GM12878 (cell line): ENCODE measurements around the gene MAGI2. TPM values are rescaled to one million over a fixed set of nuclear protein-coding genes. Genes with fewer than 3 reads are reported as not detected.

ENCODE experiments used
- ATAC-seq: fragments of 200-7000 bp; cut with Tn5 transposase; 3 replicates; pipeline ENCODE4 v1.9.1; 2020; ENCODE audit warnings: mild to moderate bottlenecking, moderate library complexity
- BruUV-seq: library from RNA; stranded (reverse); fragments of 400-500 nt; replicated peaks from 2 replicates; lab custom pipeline; 2021; lab: Mats Ljungman, UMichigan
- CTCF ChIA-PET: fragments of 300-600 bp; sonication (Branson Sonifier 250); formaldehyde crosslinking; extraction: SDS; loops from one replicate; lab custom pipeline; 2021; ENCODE audit warnings: inconsistent platforms; lab: Yijun Ruan, JAX
- POLR2A ChIA-PET: fragments of 350-600 bp; formaldehyde crosslinking; extraction: SDS; loops from one replicate; lab custom pipeline; 2021; ENCODE audit warnings: inconsistent platforms; lab: Charles Lee
- RAD21 ChIA-PET: fragments of 300-600 bp; sonication (Branson Sonifier 250); formaldehyde crosslinking; loops from one replicate; lab custom pipeline; 2023; ENCODE audit warnings: antibody characterized with exemption; ENCODE audit not compliant: unreplicated experiment; lab: Charles Lee
- SMC1A ChIA-PET: fragments of 300-600 bp; sonication (Branson Sonifier 250); formaldehyde crosslinking; loops from one replicate; lab custom pipeline; 2023; ENCODE audit not compliant: unreplicated experiment, uncharacterized antibody; lab: Charles Lee
- DNase-seq: peaks from one replicate; pipeline ENCODE4 v3.0.0-alpha.2; 2011; ENCODE audit warnings: low read depth, low spot score
- FAIRE-seq: peaks from 3 replicates; lab custom pipeline; 2011; peaks lifted over from hg19 to GRCh38; lab: Jason Lieb, UNC
- H2AFZ ChIP-seq: 2 replicates; pipeline ENCODE4 v1.6.0; 2011; ENCODE audit warnings: low read depth, low read length, control low read depth; ENCODE audit not compliant: control insufficient read depth
- H3K27ac ChIP-seq: 2 replicates; pipeline ENCODE4 v1.5.1; 2011; ENCODE audit warnings: control low read depth; ENCODE audit not compliant: control insufficient read depth, insufficient read depth
- H3K27me3 ChIP-seq, 2 experiments: replicated peaks in 1 of 2; 2 replicates each; pipeline versions ENCODE4 v1.6.0 to v1.6.1; 2011; ENCODE audit warnings: low read length in 1 of 2; ENCODE audit not compliant: control insufficient read depth in 2 of 2, insufficient read depth in 2 of 2
- H3K36me3 ChIP-seq, 2 experiments: 2 replicates each; pipeline ENCODE4 v1.5.1; 2011; ENCODE audit warnings: low read length in 1 of 2; ENCODE audit not compliant: control insufficient read depth in 2 of 2, insufficient read depth in 2 of 2
- H3K4me1 ChIP-seq: 2 replicates; pipeline ENCODE4 v1.6.1; 2011; ENCODE audit warnings: mild to moderate bottlenecking, low read length, moderate library complexity, mixed read lengths; ENCODE audit not compliant: control insufficient read depth, insufficient read depth
- H3K4me2 ChIP-seq: 2 replicates; pipeline ENCODE4 v1.6.0; 2011; ENCODE audit warnings: control low read depth; ENCODE audit not compliant: control insufficient read depth, insufficient read depth
- H3K4me3 ChIP-seq: fragments of 200-600 bp; sonication (generic); 2 replicates; pipeline ENCODE4 v1.5.1; 2016
- H3K79me2 ChIP-seq: 2 replicates; pipeline ENCODE4 v1.6.0; 2011; ENCODE audit warnings: low read length; ENCODE audit not compliant: control insufficient read depth, insufficient read depth
- H3K9ac ChIP-seq: 2 replicates; pipeline ENCODE4 v1.8.0; 2011; ENCODE audit warnings: low read length, control low read depth, mixed read lengths; ENCODE audit not compliant: control insufficient read depth, insufficient read depth
- H3K9me3 ChIP-seq: replicated peaks from 3 replicates; pipeline ENCODE4 v1.5.1; 2011; ENCODE audit warnings: mild to moderate bottlenecking, low read length; ENCODE audit not compliant: control insufficient read depth, insufficient read depth
- H4K20me1 ChIP-seq: 2 replicates; pipeline ENCODE4 v1.6.0; 2011; ENCODE audit not compliant: control insufficient read depth, insufficient read depth
- CHD1 ChIP-seq: IDR thresholded peaks from 2 replicates; pipeline ENCODE4 v1.6.1; 2012; ENCODE audit warnings: low read depth, low read length, improper control_type of control experiment
- CHD4 ChIP-seq: fragments of 200-600 bp; sonication (generic); IDR thresholded peaks from 2 replicates; pipeline ENCODE4 v1.6.1; 2016; ENCODE audit warnings: mild to moderate bottlenecking
- CREB1 ChIP-seq: IDR thresholded peaks from 2 replicates; pipeline ENCODE4 v1.6.1; 2012; ENCODE audit warnings: low read depth, mild to moderate bottlenecking, inconsistent platforms
- GABPA ChIP-seq: IDR thresholded peaks from 2 replicates; pipeline ENCODE4 v1.6.1; 2014; ENCODE audit warnings: antibody characterized with exemption, low read depth, mild to moderate bottlenecking, inconsistent platforms
- HDGF ChIP-seq: fragments of 450-650 bp; IDR thresholded peaks from 2 replicates; pipeline ENCODE4 v1.6.1; 2016; ENCODE audit warnings: antibody characterized with exemption
- IRF4 ChIP-seq: IDR thresholded peaks from 2 replicates; pipeline ENCODE4 v1.6.1; 2011; ENCODE audit warnings: low read depth, low read length
- JUND ChIP-seq: IDR thresholded peaks from 2 replicates; pipeline ENCODE4 v1.6.1; 2012; ENCODE audit warnings: low read depth, mild to moderate bottlenecking, low read length, improper control_type of control experiment, moderate library complexity
- MXI1 ChIP-seq: fragments of 150-350 bp; IDR thresholded peaks from 2 replicates; pipeline ENCODE4 v1.6.1; 2011; ENCODE audit warnings: low read depth, mild to moderate bottlenecking, inconsistent platforms, low read length, improper control_type of control experiment
- NFYB ChIP-seq: IDR thresholded peaks from 2 replicates; pipeline ENCODE4 v1.6.1; 2011; ENCODE audit warnings: low read depth, mild to moderate bottlenecking, low read length, improper control_type of control experiment, moderate library complexity; ENCODE audit not compliant: insufficient read depth
- RELA ChIP-seq: fragments of 450-650 bp; IDR thresholded peaks from 2 replicates; pipeline ENCODE4 v1.8.0; 2014; ENCODE audit warnings: borderline replicate concordance; ENCODE audit not compliant: partially characterized antibody
- SMC3 ChIP-seq: IDR thresholded peaks from 2 replicates; pipeline ENCODE4 v1.6.1; 2011; ENCODE audit warnings: low read length, improper control_type of control experiment, borderline replicate concordance
- SUZ12 ChIP-seq: fragments of 200-600 bp; sonication (generic); IDR thresholded peaks from one replicate; pipeline ENCODE4 v1.6.1; 2018; ENCODE audit warnings: antibody characterized with exemption, mild to moderate bottlenecking; ENCODE audit not compliant: unreplicated experiment
- ZNF384 ChIP-seq: IDR thresholded peaks from 2 replicates; pipeline ENCODE4 v1.6.1; 2012; ENCODE audit warnings: low read depth, mild to moderate bottlenecking, low read length, improper control_type of control experiment, borderline replicate concordance
- WGBS: methylation state at CpG from one replicate; pipeline ENCODE4 v1.1.6; 2016; ENCODE audit warnings: low lambda C conversion rate; ENCODE audit not compliant: insufficient replicate concordance, insufficient coverage; ENCODE audit errors: missing lambda C conversion rate; 5-methylcytosine and 5-hydroxymethylcytosine counted together
- in situ Hi-C: fragments of 300-500 bp; cut with MboI; formaldehyde crosslinking; loops from 9 replicates; pipeline ENCODE4 v1.14.3; 2018; ENCODE audit warnings: mixed read lengths
- intact Hi-C: fragments of 100-400 bp; cut with micrococcal nuclease; formaldehyde crosslinking; loops from one replicate; pipeline ENCODE4 v1.14.2; 2022; ENCODE audit not compliant: unreplicated experiment
- polyA plus RNA-seq, 11 experiments: library from polyadenylated mRNA; depleted of rRNA in 4 of 11; unstranded in 6 of 11; stranded (reverse) in 5 of 11; fragments of >200 nt; fragmentation: Nextera tagmentation in 4 of 11; fragmentation: Illumina TruSeq in 1 of 11; extraction: Ambion mirVana in 4 of 11; extraction: Trizol in 1 of 11; gene quantifications; 1 replicate in 1 of 11; 2 replicates in 10 of 11; pipeline versions ENCODE4 v1.2.1 to v1.2.3, GENCODE V29; 2011 to 2016; ENCODE audit warnings: inconsistent platforms in 2 of 11, missing spikeins in 2 of 11, low read depth in 1 of 11
- total RNA-seq, 4 experiments: library from RNA; depleted of rRNA in 3 of 4; stranded (reverse); fragments of >200 nt in 3 of 4; fragmentation: Illumina TruSeq in 1 of 4; extraction: Trizol in 1 of 4; gene quantifications; 2 replicates each; pipeline versions ENCODE4 v1.2.1 to v1.2.3, GENCODE V29; 2013 to 2021
- TF ChIP-seq, protein P1 (sequence below): IDR thresholded peaks from 2 replicates; pipeline ENCODE4 v1.6.1; 2011; ENCODE audit warnings: borderline replicate concordance, low read depth, mild to moderate bottlenecking, moderate library complexity, low read length; ENCODE audit not compliant: insufficient read depth, poor library complexity, severe bottlenecking
- TF ChIP-seq, protein P2 (sequence below): fragments of 450-650 bp; formaldehyde crosslinking; IDR thresholded peaks from 2 replicates; pipeline ENCODE4 v1.4.0; 2020; ENCODE audit warnings: mild to moderate bottlenecking, moderate library complexity
- TF ChIP-seq, protein P3 (sequence below): fragments of 150-350 bp; IDR thresholded peaks from 2 replicates; pipeline ENCODE4 v1.6.1; 2016; ENCODE audit warnings: low read depth, low read length

Gene MAGI2
- total and polyA plus RNA-seq, 10 of the 15 experiments (the other 5 are each of a cell fraction or from before 2014, with no cell fraction given): 0.01 to 0.31 (median 0.05) TPM; not detected in 2

DNA sequence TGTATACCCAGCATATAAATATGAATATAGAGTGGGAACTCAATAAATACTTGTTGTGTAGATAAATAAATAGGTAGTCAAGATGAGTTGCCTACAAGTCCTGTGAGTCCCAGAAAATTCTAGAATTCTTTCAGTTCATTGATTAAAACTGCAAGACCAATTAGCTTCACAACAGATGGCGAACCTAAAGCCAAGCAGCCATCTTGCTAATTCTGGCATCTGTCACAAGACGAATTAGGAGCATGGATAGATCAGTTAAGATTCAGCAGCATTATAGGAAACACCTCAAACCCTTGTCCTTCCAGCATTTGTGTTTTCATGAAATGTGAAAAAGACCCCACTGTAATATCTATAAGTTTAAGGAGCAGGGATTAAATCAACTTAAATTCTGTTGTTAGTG is 552.7 kb downstream of the MAGI2 start (continued):
- TF ChIP-seq, protein P1, sequence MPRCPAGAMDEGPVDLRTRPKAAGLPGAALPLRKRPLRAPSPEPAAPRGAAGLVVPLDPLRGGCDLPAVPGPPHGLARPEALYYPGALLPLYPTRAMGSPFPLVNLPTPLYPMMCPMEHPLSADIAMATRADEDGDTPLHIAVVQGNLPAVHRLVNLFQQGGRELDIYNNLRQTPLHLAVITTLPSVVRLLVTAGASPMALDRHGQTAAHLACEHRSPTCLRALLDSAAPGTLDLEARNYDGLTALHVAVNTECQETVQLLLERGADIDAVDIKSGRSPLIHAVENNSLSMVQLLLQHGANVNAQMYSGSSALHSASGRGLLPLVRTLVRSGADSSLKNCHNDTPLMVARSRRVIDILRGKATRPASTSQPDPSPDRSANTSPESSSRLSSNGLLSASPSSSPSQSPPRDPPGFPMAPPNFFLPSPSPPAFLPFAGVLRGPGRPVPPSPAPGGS: no peak
- no peak for TF ChIP-seq SMC3
- TF ChIP-seq, all 136 proteins: peak for 0

DNA sequence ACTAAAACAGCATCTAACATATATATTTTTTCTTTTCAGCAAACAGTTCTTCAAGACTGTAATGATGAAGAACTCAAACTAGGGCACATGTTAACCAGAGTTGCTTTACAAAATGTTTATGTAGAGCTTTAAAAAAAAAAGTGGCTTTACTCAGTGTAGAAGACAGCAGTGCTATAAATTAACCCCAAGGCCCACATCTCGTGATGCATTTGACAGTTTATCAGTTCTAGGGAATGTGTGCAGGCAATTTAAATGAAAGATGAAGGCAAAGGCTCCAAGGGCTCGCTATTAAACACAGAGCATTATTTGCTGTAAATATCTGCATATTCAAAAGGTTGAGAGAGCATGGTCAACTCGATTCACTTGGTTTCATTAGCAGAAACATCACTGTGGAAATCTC is 558.1 kb downstream of the MAGI2 start:
- H3K79me2 ChIP-seq: no peaks in the 10 kb centered on the region
- ChIA-PET RAD21 (no interaction called here), CTCF (no interaction called here), SMC1A (no interaction called here), POLR2A (no interaction called here)
- BruUV-seq: no TSS peak
- H4K20me1 ChIP-seq: no peaks in the 10 kb centered on the region
- no peak overlapping the region for H3K9ac ChIP-seq
- intact Hi-C loops: no loop called here
- DNase-seq (no peak), ATAC-seq (no peak), FAIRE-seq (no peak)
- no peak overlapping the region for H3K4me3 ChIP-seq
- no peaks in the 10 kb centered on the region for H3K9me3 ChIP-seq
- no peaks in the 10 kb centered on the region for H3K27me3 ChIP-seq
- H3K4me2 ChIP-seq: no peak overlapping the region
- in situ Hi-C loops: no loop called here
- no peak overlapping the region for H2AFZ ChIP-seq
- H3K36me3 ChIP-seq: no peaks in the 10 kb centered on the region
- no peaks in the 10 kb centered on the region for H3K4me1 ChIP-seq
- H3K27ac ChIP-seq: no peak overlapping the region
- WGBS: 2% methylated on average over 3 of the region's 3 CpGs
- no peak for TF ChIP-seq NFYB
- TF ChIP-seq MXI1: no peak
- no peak for TF ChIP-seq ZNF384
- TF ChIP-seq, protein P2, sequence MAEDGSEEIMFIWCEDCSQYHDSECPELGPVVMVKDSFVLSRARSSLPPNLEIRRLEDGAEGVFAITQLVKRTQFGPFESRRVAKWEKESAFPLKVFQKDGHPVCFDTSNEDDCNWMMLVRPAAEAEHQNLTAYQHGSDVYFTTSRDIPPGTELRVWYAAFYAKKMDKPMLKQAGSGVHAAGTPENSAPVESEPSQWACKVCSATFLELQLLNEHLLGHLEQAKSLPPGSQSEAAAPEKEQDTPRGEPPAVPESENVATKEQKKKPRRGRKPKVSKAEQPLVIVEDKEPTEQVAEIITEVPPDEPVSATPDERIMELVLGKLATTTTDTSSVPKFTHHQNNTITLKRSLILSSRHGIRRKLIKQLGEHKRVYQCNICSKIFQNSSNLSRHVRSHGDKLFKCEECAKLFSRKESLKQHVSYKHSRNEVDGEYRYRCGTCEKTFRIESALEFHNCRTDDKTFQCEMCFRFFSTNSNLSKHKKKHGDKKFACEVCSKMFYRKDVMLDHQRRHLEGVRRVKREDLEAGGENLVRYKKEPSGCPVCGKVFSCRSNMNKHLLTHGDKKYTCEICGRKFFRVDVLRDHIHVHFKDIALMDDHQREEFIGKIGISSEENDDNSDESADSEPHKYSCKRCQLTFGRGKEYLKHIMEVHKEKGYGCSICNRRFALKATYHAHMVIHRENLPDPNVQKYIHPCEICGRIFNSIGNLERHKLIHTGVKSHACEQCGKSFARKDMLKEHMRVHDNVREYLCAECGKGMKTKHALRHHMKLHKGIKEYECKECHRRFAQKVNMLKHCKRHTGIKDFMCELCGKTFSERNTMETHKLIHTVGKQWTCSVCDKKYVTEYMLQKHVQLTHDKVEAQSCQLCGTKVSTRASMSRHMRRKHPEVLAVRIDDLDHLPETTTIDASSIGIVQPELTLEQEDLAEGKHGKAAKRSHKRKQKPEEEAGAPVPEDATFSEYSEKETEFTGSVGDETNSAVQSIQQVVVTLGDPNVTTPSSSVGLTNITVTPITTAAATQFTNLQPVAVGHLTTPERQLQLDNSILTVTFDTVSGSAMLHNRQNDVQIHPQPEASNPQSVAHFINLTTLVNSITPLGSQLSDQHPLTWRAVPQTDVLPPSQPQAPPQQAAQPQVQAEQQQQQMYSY: no peak
- TF ChIP-seq, protein P3, sequence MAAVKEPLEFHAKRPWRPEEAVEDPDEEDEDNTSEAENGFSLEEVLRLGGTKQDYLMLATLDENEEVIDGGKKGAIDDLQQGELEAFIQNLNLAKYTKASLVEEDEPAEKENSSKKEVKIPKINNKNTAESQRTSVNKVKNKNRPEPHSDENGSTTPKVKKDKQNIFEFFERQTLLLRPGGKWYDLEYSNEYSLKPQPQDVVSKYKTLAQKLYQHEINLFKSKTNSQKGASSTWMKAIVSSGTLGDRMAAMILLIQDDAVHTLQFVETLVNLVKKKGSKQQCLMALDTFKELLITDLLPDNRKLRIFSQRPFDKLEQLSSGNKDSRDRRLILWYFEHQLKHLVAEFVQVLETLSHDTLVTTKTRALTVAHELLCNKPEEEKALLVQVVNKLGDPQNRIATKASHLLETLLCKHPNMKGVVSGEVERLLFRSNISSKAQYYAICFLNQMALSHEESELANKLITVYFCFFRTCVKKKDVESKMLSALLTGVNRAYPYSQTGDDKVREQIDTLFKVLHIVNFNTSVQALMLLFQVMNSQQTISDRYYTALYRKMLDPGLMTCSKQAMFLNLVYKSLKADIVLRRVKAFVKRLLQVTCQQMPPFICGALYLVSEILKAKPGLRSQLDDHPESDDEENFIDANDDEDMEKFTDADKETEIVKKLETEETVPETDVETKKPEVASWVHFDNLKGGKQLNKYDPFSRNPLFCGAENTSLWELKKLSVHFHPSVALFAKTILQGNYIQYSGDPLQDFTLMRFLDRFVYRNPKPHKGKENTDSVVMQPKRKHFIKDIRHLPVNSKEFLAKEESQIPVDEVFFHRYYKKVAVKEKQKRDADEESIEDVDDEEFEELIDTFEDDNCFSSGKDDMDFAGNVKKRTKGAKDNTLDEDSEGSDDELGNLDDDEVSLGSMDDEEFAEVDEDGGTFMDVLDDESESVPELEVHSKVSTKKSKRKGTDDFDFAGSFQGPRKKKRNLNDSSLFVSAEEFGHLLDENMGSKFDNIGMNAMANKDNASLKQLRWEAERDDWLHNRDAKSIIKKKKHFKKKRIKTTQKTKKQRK: no peak
- no peak for TF ChIP-seq CREB1
- no peak for TF ChIP-seq RELA
- no peak for TF ChIP-seq SUZ12
- TF ChIP-seq CHD4: no peak
- no peak for TF ChIP-seq JUND
- no peak for TF ChIP-seq IRF4
- no peak for TF ChIP-seq GABPA
- no peak for TF ChIP-seq CHD1
- no peak for TF ChIP-seq HDGF
